Measurements from ENCODE around the gene DOC2A.

The DOC2A gene

GRCh38 chr16:29985271-29985811 lies 25.5 kb downstream of the DOC2A start:
- TF ChIP-seq CTCF (IDR thresholded peaks at IDR 0.05) = no peak
- Histone ChIP-seq H3K36me3 (ENCODE audit: control insufficient read depth, insufficient read depth, low read length) (no peaks in the 10 kb centered on the region), H3K4me2 (ENCODE audit: low read length) (no peak overlapping the region), H3K27me3 (ENCODE audit: control insufficient read depth, insufficient read depth, low read length) (no peaks in the 10 kb centered on the region), H3K79me2 (no peaks in the 10 kb centered on the region), H3K9me3 (ENCODE audit: control insufficient read depth, low read length) (no peaks in the 10 kb centered on the region), H3K27ac (no peak overlapping the region), H3K9ac (no peak overlapping the region), H3K4me1 (no peaks in the 10 kb centered on the region), H3K4me3 (ENCODE audit: low read depth, low read length) (no peak overlapping the region), H2AFZ (no peak overlapping the region)

- H3K36me3 ChIP-seq (ENCODE audit: control insufficient read depth, insufficient read depth, low read length) = no peaks in the 10 kb centered on the region
- no peak for TF ChIP-seq CTCF (IDR thresholded peaks at IDR 0.05)
- no peak overlapping the region for H2AFZ ChIP-seq
- no peak overlapping the region for H3K9ac ChIP-seq
- no peak overlapping the region for H3K4me2 ChIP-seq (ENCODE audit: low read length)
- H3K27me3 ChIP-seq (ENCODE audit: control insufficient read depth, insufficient read depth, low read length) = no peaks in the 10 kb centered on the region
- no peaks in the 10 kb centered on the region for H3K79me2 ChIP-seq
- no peaks in the 10 kb centered on the region for H3K9me3 ChIP-seq (ENCODE audit: control insufficient read depth, low read length)
- H3K4me3 ChIP-seq (ENCODE audit: low read depth, low read length) = no peak overlapping the region
- no peaks in the 10 kb centered on the region for H3K4me1 ChIP-seq
- no peak overlapping the region for H3K27ac ChIP-seq
These were observed 26.1 kb downstream of the DOC2A start for GRCh38 chr16:29984764-29985147.

- no peak overlapping the region for H2AFZ ChIP-seq
- H3K4me1 ChIP-seq = no peaks in the 10 kb centered on the region
- H3K36me3 ChIP-seq (ENCODE audit: control insufficient read depth, insufficient read depth, low read length) = no peaks in the 10 kb centered on the region
- H3K79me2 ChIP-seq = no peaks in the 10 kb centered on the region
- no peak overlapping the region for H3K27ac ChIP-seq
- H3K27me3 ChIP-seq (ENCODE audit: control insufficient read depth, insufficient read depth, low read length) = no peaks in the 10 kb centered on the region
- H3K4me3 ChIP-seq (ENCODE audit: low read depth, low read length) = no peak overlapping the region
- H3K4me2 ChIP-seq (ENCODE audit: low read length) = no peak overlapping the region
- no peak for TF ChIP-seq CTCF (IDR thresholded peaks at IDR 0.05)
- no peaks in the 10 kb centered on the region for H3K9me3 ChIP-seq (ENCODE audit: control insufficient read depth, low read length)
- no peak overlapping the region for H3K9ac ChIP-seq
These were observed 26.6 kb downstream of the DOC2A start for GRCh38 chr16:29984137-29984763.

- Histone ChIP-seq H2AFZ (no peak overlapping the region), H3K9ac (no peak overlapping the region), H3K4me3 (ENCODE audit: low read depth, low read length) (no peak overlapping the region), H3K4me1 (no peaks in the 10 kb centered on the region), H3K79me2 (no peaks in the 10 kb centered on the region), H3K9me3 (ENCODE audit: control insufficient read depth, low read length) (no peaks in the 10 kb centered on the region), H3K36me3 (ENCODE audit: control insufficient read depth, insufficient read depth, low read length) (no peaks in the 10 kb centered on the region), H3K27me3 (ENCODE audit: control insufficient read depth, insufficient read depth, low read length) (no peaks in the 10 kb centered on the region), H3K4me2 (ENCODE audit: low read length) (no peak overlapping the region), H3K27ac (no peak overlapping the region)
- TF ChIP-seq CTCF (IDR thresholded peaks at IDR 0.05) = no peak
These were observed 27.2 kb downstream of the DOC2A start for GRCh38 chr16:29983420-29984136.
